ENCODE measurements around the gene WBP2.
A peak's percentile ranks its signal among the peaks of the same experiment; 100 is the strongest.

WBP2 gene

DNA sequence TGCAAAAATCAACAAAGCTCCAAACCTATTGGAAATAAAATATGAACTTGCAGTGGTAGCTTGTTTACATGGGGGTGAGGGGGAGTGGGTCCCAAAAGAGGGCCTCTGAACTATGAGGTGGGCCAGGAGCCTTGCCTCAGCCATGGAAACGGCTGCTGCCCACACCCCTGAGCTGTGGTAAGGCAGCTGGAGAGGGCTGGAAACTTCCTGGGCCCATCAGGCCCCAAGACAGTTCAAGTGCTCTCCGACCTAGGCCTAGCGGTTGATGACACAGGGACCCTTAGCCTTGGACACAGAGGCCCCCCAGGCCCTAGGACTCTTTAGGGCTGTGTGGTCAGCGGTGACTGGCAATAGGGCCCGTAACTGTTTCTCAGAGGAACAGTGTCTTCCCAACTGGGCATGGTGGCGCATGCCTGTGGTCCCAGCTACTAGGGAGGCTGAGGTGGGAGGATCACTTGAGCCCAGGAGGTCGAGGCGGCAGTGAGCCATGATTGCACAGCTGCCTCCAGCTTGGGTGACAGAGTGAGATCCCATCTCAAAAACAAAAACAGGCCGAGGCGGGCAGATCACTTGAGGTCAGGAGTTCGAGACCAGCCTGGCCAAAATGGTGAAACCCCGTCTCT, 29.3 kb downstream of the WBP2 start:
- peaks cover 34% of the 10 kb centered on the region; the same call in 1 of the 2 replicates for H3K36me3 ChIP-seq (ENCODE audit: insufficient read depth, low read length)

GRCh38 chr17:75825149-75825552, 30.0 kb downstream of the WBP2 start:
- H3K27ac ChIP-seq: peak overlapping the region; percentile 54; the same call in 1 of the 2 replicates
- H3K36me3 ChIP-seq (ENCODE audit: insufficient read depth, low read length): peaks cover 41% of the 10 kb centered on the region; the same call in 1 of the 2 replicates
- no peak overlapping the region for H3K9ac ChIP-seq (ENCODE audit: insufficient read length)
- H3K9me3 ChIP-seq (ENCODE audit: low read depth, low read length): no peaks in the 10 kb centered on the region
- H3K4me3 ChIP-seq: no peak overlapping the region
- no peak for DNase-seq (ENCODE audit: low read depth, low spot score)
- TF ChIP-seq EZH2 (IDR thresholded peaks at IDR 0.05) (no peak), FOXP2 (optimal IDR thresholded peaks at IDR 0.05; ENCODE audit: control extremely low read depth, extremely low read length, insufficient read depth) (no peak), POLR2AphosphoS5 (IDR thresholded peaks at IDR 0.05; ENCODE audit: borderline replicate concordance, low read depth, low read length) (no peak)

More for the DNA sequence above, 29.3 kb downstream of the WBP2 start:
- H3K4me3 ChIP-seq: no peak overlapping the region
- no peak for DNase-seq (ENCODE audit: low read depth, low spot score)
- no peak overlapping the region for H3K9ac ChIP-seq (ENCODE audit: insufficient read length)
- H3K9me3 ChIP-seq (ENCODE audit: low read depth, low read length): no peaks in the 10 kb centered on the region
- TF ChIP-seq POLR2AphosphoS5 (IDR thresholded peaks at IDR 0.05; ENCODE audit: borderline replicate concordance, low read depth, low read length): no peak
- TF ChIP-seq FOXP2 (optimal IDR thresholded peaks at IDR 0.05; ENCODE audit: control extremely low read depth, extremely low read length, insufficient read depth): no peak
- no peak for TF ChIP-seq EZH2 (IDR thresholded peaks at IDR 0.05)
- H3K27ac ChIP-seq: peak overlapping the region; percentile 54; the same call in 1 of the 2 replicates

DNA sequence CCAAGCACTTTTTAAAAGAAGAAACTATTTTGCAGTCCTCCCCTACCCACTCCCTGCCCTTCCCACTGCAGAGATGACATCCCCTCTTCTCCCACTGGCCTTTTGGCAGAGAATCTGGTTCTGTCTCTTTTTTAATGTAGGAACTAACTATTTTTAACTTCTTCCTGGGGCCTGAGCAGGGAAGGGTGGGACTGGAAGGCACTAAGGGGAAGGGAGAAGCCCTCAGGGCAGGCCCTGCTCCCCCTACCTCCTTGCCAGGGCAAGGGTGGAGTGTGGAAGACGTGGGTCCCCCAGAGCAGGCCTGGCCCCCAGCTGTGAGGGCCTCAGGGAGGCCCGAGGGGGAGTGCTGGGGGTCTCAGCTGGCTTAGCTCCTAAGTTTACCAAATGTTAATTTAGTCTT, 30.5 kb downstream of the WBP2 start:
- no peak for DNase-seq (ENCODE audit: low read depth, low spot score)
- H3K36me3 ChIP-seq (ENCODE audit: insufficient read depth, low read length): peaks cover 45% of the 10 kb centered on the region; the same call in 1 of the 2 replicates
- H3K9me3 ChIP-seq (ENCODE audit: low read depth, low read length): no peaks in the 10 kb centered on the region
- H3K27ac ChIP-seq: peak overlapping the region; percentile 36; the same call in 1 of the 2 replicates
- no peak overlapping the region for H3K4me3 ChIP-seq
- no peak overlapping the region for H3K9ac ChIP-seq (ENCODE audit: insufficient read length)
- TF ChIP-seq EZH2 (IDR thresholded peaks at IDR 0.05): no peak
- no peak for TF ChIP-seq FOXP2 (optimal IDR thresholded peaks at IDR 0.05; ENCODE audit: control extremely low read depth, extremely low read length, insufficient read depth)
- TF ChIP-seq POLR2AphosphoS5 (IDR thresholded peaks at IDR 0.05; ENCODE audit: borderline replicate concordance, low read depth, low read length): no peak

- no peak overlapping the region for H3K27ac ChIP-seq
- no peak overlapping the region for H3K4me3 ChIP-seq
- no peak for DNase-seq (ENCODE audit: low read depth, low spot score)
- H3K9ac ChIP-seq (ENCODE audit: insufficient read length): no peak overlapping the region
- no peak for TF ChIP-seq EZH2 (IDR thresholded peaks at IDR 0.05)
- H3K9me3 ChIP-seq (ENCODE audit: low read depth, low read length): no peaks in the 10 kb centered on the region
- peaks cover 51% of the 10 kb centered on the region; the same call in 1 of the 2 replicates for H3K36me3 ChIP-seq (ENCODE audit: insufficient read depth, low read length)
Measured at GRCh38 chr17:75824050-75824552, 31.0 kb downstream of the WBP2 start.

- DNase-seq (ENCODE audit: low read depth, low spot score): no peak
- TF ChIP-seq FOXP2 (optimal IDR thresholded peaks at IDR 0.05; ENCODE audit: control extremely low read depth, extremely low read length, insufficient read depth): no peak
- TF ChIP-seq EZH2 (IDR thresholded peaks at IDR 0.05): no peak
- no peak for TF ChIP-seq POLR2AphosphoS5 (IDR thresholded peaks at IDR 0.05; ENCODE audit: borderline replicate concordance, low read depth, low read length)
- Histone ChIP-seq H3K4me3 (no peak overlapping the region), H3K36me3 (ENCODE audit: insufficient read depth, low read length) (peaks cover 57% of the 10 kb centered on the region; the same call in 1 of the 2 replicates), H3K9ac (ENCODE audit: insufficient read length) (no peak overlapping the region), H3K27ac (no peak overlapping the region), H3K9me3 (ENCODE audit: low read depth, low read length) (no peaks in the 10 kb centered on the region)
Measured at GRCh38 chr17:75823257-75824041, 31.7 kb downstream of the WBP2 start.

DNA sequence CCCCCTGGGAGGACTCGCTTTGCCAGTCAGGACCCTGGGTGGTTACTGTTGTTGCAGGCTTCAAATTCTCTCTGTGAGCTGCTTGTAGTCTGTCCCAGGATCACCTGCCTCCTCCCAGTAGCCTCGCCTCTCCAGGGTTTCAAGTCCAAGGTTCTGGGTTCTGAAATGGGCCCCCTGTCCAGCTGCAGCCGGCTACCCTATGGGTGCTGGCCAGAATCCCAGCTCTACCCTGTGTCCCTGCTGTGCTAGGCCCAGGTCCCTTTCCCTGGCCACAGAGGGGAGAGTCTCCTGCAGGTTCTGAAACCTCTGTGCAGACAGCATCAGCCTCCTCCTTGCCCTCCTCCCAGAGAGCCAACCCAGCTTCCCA, 32.4 kb downstream of the WBP2 start:
- Histone ChIP-seq H3K36me3 (ENCODE audit: insufficient read depth, low read length) (peaks cover 62% of the 10 kb centered on the region; the same call in 1 of the 2 replicates), H3K27ac (no peak overlapping the region), H3K4me3 (no peak overlapping the region), H3K9ac (ENCODE audit: insufficient read length) (no peak overlapping the region), H3K9me3 (ENCODE audit: low read depth, low read length) (no peaks in the 10 kb centered on the region)
- TF ChIP-seq POLR2AphosphoS5 (IDR thresholded peaks at IDR 0.05; ENCODE audit: borderline replicate concordance, low read depth, low read length) (no peak), FOXP2 (optimal IDR thresholded peaks at IDR 0.05; ENCODE audit: control extremely low read depth, extremely low read length, insufficient read depth) (no peak), EZH2 (IDR thresholded peaks at IDR 0.05) (no peak)
- no peak for DNase-seq (ENCODE audit: low read depth, low spot score)

GRCh38 chr17:75822119-75822799, 32.9 kb downstream of the WBP2 start:
- TF ChIP-seq FOXP2 (optimal IDR thresholded peaks at IDR 0.05; ENCODE audit: control extremely low read depth, extremely low read length, insufficient read depth) (no peak), POLR2AphosphoS5 (IDR thresholded peaks at IDR 0.05; ENCODE audit: borderline replicate concordance, low read depth, low read length) (no peak), EZH2 (IDR thresholded peaks at IDR 0.05) (no peak)
- no peak for DNase-seq (ENCODE audit: low read depth, low spot score)
- H3K4me3 ChIP-seq: no peak overlapping the region
- H3K9me3 ChIP-seq (ENCODE audit: low read depth, low read length): no peaks in the 10 kb centered on the region
- no peak overlapping the region for H3K9ac ChIP-seq (ENCODE audit: insufficient read length)
- H3K27ac ChIP-seq: no peak overlapping the region
- peaks cover 67% of the 10 kb centered on the region; the same call in 1 of the 2 replicates for H3K36me3 ChIP-seq (ENCODE audit: insufficient read depth, low read length)

- H3K9ac ChIP-seq (ENCODE audit: insufficient read length): no peak overlapping the region
- DNase-seq (ENCODE audit: low read depth, low spot score): no peak
- H3K4me3 ChIP-seq: no peak overlapping the region
- peaks cover 69% of the 10 kb centered on the region; the same call in 1 of the 2 replicates for H3K36me3 ChIP-seq (ENCODE audit: insufficient read depth, low read length)
- TF ChIP-seq POLR2AphosphoS5 (IDR thresholded peaks at IDR 0.05; ENCODE audit: borderline replicate concordance, low read depth, low read length) (no peak), FOXP2 (optimal IDR thresholded peaks at IDR 0.05; ENCODE audit: control extremely low read depth, extremely low read length, insufficient read depth) (no peak), EZH2 (IDR thresholded peaks at IDR 0.05) (no peak)
- H3K9me3 ChIP-seq (ENCODE audit: low read depth, low read length): no peaks in the 10 kb centered on the region
- H3K27ac ChIP-seq: no peak overlapping the region
Measured at GRCh38 chr17:75821552-75821951, 33.6 kb downstream of the WBP2 start.

Measured in SK-N-MC (cell line).